Measurements from ENCODE around the gene RAB14.

DNA sequence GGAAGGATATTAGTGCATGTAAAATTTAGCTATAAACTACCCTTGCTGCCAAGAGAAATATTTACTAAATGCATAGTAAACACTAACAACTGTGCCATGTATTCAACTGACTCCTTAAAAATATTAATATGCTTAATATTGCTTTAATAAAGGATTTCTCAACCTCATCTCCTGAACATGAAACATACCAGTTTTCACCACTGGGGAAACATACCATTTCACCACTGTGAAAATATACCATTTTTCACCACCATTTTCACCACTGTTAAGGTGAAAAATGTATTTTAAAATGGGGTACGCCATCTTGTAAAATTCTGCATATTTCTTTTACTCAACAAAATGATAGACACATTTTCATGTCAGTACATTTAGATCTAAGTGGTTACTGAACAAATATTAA, 4.5 kb downstream of the RAB14 start:
- no peak for TF ChIP-seq CTCF (IDR thresholded peaks at IDR 0.05; ENCODE audit: low read depth, low read length)
- no peak for TF ChIP-seq EZH2phosphoT487 (IDR thresholded peaks at IDR 0.05; ENCODE audit: low read depth)

Measured in OCI-LY3 (cell line).